GM12874 (cell line): Measurements from ENCODE around the gene HECW1.

ENCODE experiments used
- TF ChIP-seq, protein P1 (sequence below): IDR thresholded peaks from 2 replicates; pipeline ENCODE4 v1.5.1; 2011; ENCODE audit warnings: low read depth, mild to moderate bottlenecking, control low read depth, low read length, moderate library complexity; ENCODE audit not compliant: insufficient read depth

The HECW1 gene

DNA sequence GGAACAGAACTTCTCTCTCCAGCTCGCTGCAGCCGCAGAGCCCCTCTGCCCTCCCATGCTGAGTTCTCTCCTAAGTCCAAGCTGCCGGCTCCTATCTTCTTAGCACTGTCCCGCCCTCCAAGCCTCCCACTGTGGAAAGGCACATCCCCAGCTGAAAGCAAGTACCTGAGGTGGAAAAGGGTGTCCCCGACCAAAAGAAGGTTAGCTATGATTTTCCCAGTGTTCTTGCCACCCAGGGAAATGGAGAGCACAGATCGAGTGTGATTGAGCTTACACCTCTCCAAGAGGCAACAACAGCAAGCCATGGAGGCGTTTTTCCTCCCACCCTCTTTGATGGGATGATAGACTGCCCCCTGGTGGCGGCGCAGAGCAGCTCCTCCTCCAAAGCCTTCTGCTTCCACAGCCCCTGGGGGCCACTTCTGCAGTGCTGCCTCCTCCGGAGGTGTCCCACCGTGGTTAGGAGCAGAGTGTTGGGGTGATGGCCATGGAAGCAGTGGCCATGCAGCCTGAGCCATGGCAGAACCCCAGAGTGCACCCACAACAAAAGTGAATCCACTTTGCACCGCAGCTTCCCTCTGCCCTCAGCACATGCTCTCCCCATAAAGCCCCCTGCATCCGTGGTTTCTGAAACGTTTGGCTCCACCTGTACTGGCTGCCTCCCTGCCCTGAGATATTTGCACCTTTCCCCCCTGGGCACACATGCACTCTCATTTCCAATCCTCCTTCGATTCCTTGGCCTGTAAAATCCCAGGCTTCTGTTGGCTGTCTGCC, 327.4 kb downstream of the HECW1 start:
- TF ChIP-seq, protein P1, sequence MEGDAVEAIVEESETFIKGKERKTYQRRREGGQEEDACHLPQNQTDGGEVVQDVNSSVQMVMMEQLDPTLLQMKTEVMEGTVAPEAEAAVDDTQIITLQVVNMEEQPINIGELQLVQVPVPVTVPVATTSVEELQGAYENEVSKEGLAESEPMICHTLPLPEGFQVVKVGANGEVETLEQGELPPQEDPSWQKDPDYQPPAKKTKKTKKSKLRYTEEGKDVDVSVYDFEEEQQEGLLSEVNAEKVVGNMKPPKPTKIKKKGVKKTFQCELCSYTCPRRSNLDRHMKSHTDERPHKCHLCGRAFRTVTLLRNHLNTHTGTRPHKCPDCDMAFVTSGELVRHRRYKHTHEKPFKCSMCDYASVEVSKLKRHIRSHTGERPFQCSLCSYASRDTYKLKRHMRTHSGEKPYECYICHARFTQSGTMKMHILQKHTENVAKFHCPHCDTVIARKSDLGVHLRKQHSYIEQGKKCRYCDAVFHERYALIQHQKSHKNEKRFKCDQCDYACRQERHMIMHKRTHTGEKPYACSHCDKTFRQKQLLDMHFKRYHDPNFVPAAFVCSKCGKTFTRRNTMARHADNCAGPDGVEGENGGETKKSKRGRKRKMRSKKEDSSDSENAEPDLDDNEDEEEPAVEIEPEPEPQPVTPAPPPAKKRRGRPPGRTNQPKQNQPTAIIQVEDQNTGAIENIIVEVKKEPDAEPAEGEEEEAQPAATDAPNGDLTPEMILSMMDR = peak; percentile 94

DNA sequence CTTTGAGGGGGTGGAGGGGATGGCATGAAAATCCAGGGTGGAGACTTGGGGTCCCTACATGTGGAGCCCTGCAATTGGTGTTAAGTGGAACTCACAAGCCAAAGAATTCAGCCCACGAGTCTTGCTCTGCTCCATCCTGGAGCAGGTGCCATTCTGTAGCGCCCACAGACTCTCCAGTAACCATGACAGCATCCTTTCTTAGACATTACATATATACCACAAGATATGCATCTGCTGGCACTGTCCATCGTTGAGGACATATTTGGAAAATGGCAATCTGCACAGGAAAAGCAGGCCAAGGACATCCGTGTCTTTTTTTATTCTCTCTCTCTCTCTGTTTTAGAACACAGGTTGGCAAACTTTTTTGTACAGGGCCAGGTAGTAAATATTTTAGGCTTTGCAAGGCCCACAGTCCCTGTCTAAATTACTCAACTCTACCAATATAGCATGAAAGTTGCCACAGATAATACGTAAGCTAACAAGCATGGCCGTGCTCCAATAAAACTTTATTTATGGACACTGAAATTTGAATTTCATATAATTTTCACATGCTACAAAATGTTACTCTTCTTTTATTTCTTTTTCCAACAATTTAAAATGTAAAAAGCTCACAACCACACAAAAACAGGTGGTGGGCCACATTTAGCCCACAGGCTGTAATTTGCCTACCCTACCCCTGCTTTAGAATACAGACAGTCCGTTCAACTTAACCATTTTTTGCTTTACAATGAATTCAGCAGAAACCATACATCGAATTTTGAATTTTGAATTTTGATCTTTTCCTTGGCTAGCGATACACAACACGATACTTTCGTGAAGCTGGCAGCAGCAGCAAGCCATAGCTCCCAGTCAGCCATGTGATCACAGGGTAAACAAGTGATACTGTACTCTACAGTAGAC, 329.0 kb downstream of the HECW1 start:
- TF ChIP-seq, protein P1 = no peak

DNA sequence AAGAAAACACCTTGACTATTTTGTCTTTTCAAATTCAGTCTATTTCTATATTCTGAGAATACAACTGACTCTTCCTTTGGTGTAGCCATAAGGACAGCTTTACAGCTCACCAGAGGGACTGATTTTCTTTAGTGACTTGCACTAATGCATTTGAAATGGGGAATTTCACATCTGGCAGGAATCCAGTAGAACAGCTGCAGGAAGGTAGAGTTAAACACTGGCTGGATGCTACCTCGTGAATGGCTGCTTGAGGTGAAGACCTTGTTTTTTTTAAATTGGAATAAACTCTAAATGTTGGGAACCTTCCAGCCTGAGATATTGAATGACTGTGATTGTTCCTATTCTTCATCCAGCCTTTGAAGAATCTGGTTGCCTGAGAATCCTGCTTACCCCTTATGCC, 330.9 kb downstream of the HECW1 start:
- TF ChIP-seq, protein P1 = no peak

DNA sequence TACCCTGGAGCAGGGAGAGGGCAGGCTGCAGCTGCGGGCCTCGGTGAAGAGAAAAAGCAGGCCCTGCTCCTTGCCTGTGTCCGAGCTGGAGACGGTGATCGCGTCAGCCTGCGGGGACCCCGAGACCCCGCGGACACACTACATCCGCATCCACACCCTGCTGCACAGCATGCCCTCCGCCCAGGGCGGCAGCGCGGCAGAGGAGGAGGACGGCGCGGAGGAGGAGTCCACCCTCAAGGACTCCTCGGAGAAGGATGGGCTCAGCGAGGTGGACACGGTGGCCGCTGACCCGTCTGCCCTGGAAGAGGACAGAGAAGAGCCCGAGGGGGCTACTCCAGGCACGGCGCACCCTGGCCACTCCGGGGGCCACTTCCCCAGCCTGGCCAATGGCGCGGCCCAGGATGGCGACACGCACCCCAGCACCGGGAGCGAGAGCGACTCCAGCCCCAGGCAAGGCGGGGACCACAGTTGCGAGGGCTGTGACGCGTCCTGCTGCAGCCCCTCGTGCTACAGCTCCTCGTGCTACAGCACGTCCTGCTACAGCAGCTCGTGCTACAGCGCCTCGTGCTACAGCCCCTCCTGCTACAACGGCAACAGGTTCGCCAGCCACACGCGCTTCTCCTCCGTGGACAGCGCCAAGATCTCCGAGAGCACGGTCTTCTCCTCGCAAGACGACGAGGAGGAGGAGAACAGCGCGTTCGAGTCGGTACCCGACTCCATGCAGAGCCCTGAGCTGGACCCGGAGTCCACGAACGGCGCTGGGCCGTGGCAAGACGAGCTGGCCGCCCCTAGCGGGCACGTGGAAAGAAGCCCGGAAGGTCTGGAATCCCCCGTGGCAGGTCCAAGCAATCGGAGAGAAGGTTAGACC, 332.5 kb downstream of the HECW1 start:
- TF ChIP-seq, protein P1 = no peak

DNA sequence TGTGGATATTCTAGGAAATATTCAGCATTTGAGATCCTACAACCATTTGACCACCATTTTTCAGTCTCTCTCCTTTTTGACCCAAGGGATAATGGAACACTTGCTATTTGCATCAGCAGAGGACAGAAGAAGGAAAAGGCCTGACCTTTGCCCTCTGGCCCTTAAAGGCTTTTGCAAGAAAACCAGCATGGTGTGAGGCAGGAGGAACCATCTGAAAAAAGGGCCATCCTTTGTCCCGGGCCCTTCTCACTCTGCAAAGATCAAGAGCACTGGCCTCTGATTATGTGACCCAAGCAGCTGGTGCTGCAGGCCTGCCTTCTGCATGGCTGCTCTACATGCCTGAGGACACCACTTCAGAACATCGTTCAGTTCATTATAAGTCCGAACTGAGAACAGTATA, 337.1 kb downstream of the HECW1 start:
- TF ChIP-seq, protein P1 = no peak

DNA sequence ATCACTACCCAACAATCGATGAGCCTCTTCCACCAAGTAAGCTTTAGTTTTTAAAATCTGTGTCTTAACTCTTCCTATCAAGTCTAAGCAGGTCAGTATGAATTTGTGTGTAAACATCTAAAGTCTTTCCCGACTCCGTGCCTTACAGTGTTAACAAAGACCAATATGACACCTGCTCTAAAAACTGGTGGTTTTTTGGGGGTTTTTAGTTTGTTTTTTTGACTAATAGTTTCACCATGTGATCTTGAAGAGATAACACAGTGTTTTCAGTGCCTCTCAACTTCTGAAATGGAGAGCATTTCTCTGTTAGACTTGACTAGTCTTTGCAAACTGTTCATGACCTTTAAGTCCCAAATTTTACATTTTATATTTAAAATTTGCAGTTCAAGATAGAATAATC, 338.4 kb downstream of the HECW1 start:
- TF ChIP-seq, protein P1 = no peak
